Karpas-422 (cell line): Measurements from ENCODE around the gene CHDH. TPM values are rescaled to one million over a fixed set of nuclear protein-coding genes. Genes with fewer than 3 reads are reported as not detected.

Source experiments
- DNase-seq: peaks from one replicate; pipeline ENCODE4 v3.0.0-alpha.2; 2015
- H2AFZ ChIP-seq: fragments of 200-600 bp; sonication (generic); 2 replicates; pipeline ENCODE4 v1.6.1; 2014; ENCODE audit warnings: antibody characterized with exemption, low read length, mixed read lengths
- H3K27ac ChIP-seq: fragments of 200-600 bp; sonication (generic); 2 replicates; pipeline ENCODE4 v1.5.1; 2014; ENCODE audit warnings: mild to moderate bottlenecking, low read length, moderate library complexity
- H3K27me3 ChIP-seq: fragments of 200-600 bp; sonication (generic); 2 replicates; pipeline ENCODE4 v1.6.1; 2014; ENCODE audit warnings: low read length, mixed read lengths
- H3K36me3 ChIP-seq: fragments of 200-600 bp; sonication (generic); 2 replicates; pipeline ENCODE4 v1.6.1; 2014; ENCODE audit warnings: low read length, mixed read lengths; ENCODE audit not compliant: insufficient read depth
- H3K4me1 ChIP-seq: fragments of 200-600 bp; sonication (generic); 2 replicates; pipeline ENCODE4 v1.6.1; 2014; ENCODE audit warnings: mild to moderate bottlenecking, low read length, mixed read lengths
- H3K4me2 ChIP-seq: fragments of 200-600 bp; sonication (generic); 2 replicates; pipeline ENCODE4 v1.6.1; 2014; ENCODE audit warnings: low read length, low read depth, mild to moderate bottlenecking; ENCODE audit not compliant: poor library complexity, severe bottlenecking
- H3K4me3 ChIP-seq: fragments of 200-600 bp; sonication (generic); 2 replicates; pipeline ENCODE4 v1.5.1; 2014; ENCODE audit warnings: mild to moderate bottlenecking, antibody characterized with exemption, low read length, mixed read lengths
- H3K79me2 ChIP-seq: fragments of 200-600 bp; sonication (generic); 2 replicates; pipeline ENCODE4 v1.6.1; 2014; ENCODE audit warnings: mild to moderate bottlenecking, low read length, mixed read lengths
- H3K9ac ChIP-seq: fragments of 200-600 bp; sonication (generic); 2 replicates; pipeline ENCODE4 v1.6.0; 2014; ENCODE audit warnings: low read length
- H3K9me2 ChIP-seq: fragments of 200-600 bp; sonication (generic), shearing (Covaris generic); replicated peaks from 2 replicates; pipeline ENCODE4 v1.6.0; 2014; ENCODE audit warnings: mild to moderate bottlenecking, low read length, moderate library complexity; ENCODE audit not compliant: insufficient read depth
- H3K9me3 ChIP-seq: fragments of 300-700, 200-600 bp; sonication (generic); 2 replicates; pipeline ENCODE4 v1.6.1; 2014; ENCODE audit warnings: low read length, mixed read lengths
- H4K20me1 ChIP-seq: fragments of 200-600 bp; sonication (generic); 2 replicates; pipeline ENCODE4 v1.6.1; 2014; ENCODE audit warnings: mild to moderate bottlenecking, antibody characterized with exemption, low read length, low read depth; ENCODE audit not compliant: insufficient read depth
- total RNA-seq: library from RNA; depleted of rRNA; stranded (reverse); fragments of >200 nt; shearing (Covaris generic); gene quantifications from 2 replicates; pipeline ENCODE4 v1.2.3, GENCODE V29; 2014; ENCODE audit warnings: low replicate concordance

The CHDH gene
- total RNA-seq, 1 experiment from 2014 or later, result not detected

DNA sequence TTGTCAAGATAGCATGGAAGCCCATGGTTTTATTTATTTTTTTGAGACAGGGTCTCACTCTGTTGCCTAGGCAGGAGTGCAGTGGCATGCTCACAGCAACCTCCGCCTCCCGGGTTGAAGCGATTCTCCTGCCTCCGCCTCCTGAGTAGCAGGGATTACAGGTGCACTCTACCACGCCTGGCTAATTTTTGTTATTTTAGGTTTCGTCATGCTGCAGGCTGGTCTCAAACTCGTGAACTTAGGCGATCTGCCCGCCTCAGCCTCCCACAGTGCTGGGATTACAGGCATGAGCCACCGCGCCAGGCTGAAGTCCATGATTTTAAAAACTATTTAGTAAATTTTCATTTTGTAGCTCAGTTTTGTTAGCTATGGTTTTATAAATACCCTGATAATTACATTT, 38.4 kb upstream of the CHDH start:
- Histone ChIP-seq H3K9me2 (no peaks in the 10 kb centered on the region), H3K79me2 (peaks cover 49% of the 10 kb centered on the region), H3K4me1 (peaks cover 19% of the 10 kb centered on the region), H4K20me1 (no peaks in the 10 kb centered on the region), H3K4me2 (no peak overlapping the region), H3K27ac (no peak overlapping the region), H3K27me3 (no peaks in the 10 kb centered on the region), H3K9me3 (no peaks in the 10 kb centered on the region), H3K9ac (no peak overlapping the region), H3K4me3 (no peak overlapping the region), H3K36me3 (peaks cover 33% of the 10 kb centered on the region; the same call in 1 of the 2 replicates), H2AFZ (no peak overlapping the region)
- DNase-seq, result no peak

DNA sequence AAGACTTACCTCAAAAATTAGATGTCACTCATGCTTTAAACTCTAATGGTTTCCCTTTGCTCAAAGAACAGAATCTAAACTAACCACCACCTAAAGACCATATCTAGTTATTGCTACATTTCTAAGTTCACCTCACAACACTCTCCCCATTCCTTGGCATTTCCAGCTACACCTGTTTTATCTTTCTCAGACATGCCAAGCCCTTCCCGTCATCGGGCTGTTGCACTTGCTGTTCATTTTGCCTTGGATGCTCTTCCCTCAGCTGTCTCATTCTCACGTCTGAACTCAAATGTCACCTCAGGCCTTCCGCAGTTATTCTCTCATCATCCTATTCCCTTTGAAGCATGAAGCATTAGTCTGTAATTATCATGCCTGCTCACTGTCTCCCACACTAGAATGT, 36.8 kb upstream of the CHDH start:
- Histone ChIP-seq H3K4me3 (no peak overlapping the region), H3K27ac (no peak overlapping the region), H2AFZ (no peak overlapping the region), H4K20me1 (no peaks in the 10 kb centered on the region), H3K27me3 (no peaks in the 10 kb centered on the region), H3K4me1 (peaks cover 13% of the 10 kb centered on the region), H3K9ac (no peak overlapping the region), H3K9me2 (no peaks in the 10 kb centered on the region), H3K4me2 (no peak overlapping the region), H3K9me3 (no peaks in the 10 kb centered on the region), H3K79me2 (peaks cover 35% of the 10 kb centered on the region), H3K36me3 (peaks cover 40% of the 10 kb centered on the region; the same call in 1 of the 2 replicates)
- no peak for DNase-seq

DNA sequence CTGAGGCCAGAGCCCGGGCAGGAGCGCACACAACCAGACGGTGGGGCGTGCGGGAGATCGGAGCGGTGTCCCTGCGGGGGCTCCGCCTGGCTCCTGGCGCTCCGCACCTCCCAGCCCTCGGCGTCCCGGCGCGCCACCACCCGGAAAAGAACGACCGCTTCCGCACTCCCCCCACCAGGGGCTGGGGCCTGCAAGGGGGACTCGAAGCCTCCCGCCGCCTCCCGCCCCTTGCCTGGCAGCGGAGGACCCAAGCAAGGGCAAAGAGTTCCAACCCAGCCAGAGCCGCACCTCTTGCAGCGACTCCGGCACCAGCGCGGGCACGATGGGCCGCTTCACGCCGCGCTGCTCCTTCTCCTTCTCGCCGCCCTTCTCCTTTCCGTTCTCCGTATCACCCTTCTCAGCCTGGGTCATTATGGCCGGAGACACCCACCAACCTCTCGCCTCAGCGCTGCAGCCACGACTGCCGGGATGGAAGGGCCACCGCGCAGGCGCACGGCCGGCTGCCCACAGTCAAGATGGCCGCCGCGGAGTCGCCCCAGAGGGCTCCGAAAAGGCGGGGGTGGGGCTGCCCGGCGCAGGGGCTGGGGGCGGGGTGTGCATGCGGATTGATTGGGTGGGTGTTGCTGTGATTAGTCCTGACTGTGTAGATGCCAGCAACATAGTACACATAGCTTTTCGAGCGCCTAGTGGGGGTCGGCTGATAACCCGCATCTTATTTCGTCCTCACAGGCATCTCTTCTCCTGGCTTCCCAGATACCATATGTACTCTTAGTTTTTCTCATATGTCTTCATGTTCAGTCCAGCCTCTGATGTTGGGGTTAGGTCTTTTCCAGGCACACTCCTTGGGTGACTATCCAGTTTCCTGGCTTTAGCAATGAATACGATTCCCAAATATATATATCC, 35.7 kb upstream of the CHDH start, which contains the start of gene ACTR8:
ACTR8 (minus strand) TSS at position 462 of the 903 bp plus-strand sequence; CDS start at position 411, 51 bp downstream.
- peak within 1 kb of the TSS; percentile 89 for H3K9ac ChIP-seq
- no peaks in the 10 kb centered on the region for H4K20me1 ChIP-seq
- H3K27ac ChIP-seq, result peak within 1 kb of the TSS; percentile 65
- peak within 1 kb of the TSS; percentile 88 for H3K4me2 ChIP-seq
- no peaks in the 10 kb centered on the region for H3K9me2 ChIP-seq
- H3K4me3 ChIP-seq, result peak within 1 kb of the TSS; percentile 84
- peaks cover 42% of the 10 kb centered on the region; the same call in 1 of the 2 replicates for H3K36me3 ChIP-seq
- peaks cover 13% of the 10 kb centered on the region for H3K4me1 ChIP-seq
- H3K9me3 ChIP-seq, result no peaks in the 10 kb centered on the region
- H3K27me3 ChIP-seq, result no peaks in the 10 kb centered on the region
- peaks cover 26% of the 10 kb centered on the region for H3K79me2 ChIP-seq
- DNase-seq, result peak; percentile 94
- peak within 1 kb of the TSS; percentile 66 for H2AFZ ChIP-seq

DNA sequence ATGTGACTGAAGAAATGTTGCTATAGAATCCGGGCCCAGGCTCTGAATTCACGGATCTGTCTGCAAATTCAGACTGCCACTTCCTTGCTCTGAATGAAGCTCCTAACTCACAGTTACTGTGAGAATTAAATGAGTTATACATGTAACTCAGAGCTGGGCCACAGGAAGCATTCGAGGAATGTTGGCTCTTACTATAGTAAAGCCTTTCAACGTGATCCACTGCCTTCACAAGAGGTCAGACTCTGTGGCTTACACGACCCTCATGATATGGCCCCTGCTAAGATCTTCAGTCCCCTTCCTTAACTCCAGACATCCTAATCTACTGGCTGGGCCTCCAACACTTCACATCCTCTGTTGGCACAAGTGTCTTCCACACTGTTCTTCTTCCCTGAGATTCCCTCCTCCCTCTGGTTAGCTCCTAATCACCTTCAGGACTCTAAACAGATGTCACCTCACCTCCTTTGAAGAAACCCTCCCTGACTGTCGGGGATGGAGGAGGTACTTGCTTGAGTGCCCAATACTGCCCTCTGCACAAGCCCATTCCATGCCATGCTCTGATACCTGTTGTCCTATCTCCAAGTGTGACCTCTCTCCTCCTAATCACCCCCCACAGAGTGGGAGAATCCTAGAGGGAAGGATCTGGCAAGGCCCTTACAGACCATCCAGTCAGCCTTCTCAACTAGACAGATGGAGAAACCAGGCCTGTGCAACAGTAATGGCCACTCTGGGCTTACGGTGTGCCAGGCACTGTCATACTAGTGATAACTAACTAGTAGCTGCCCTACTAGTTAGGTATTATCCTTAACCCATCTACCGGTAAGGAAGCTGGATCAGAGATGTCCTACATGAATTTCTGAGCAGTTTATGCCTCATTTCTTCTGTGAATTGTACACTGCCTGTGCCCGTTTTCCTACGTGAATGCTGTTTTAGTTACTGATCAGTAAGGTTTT, 34.5 kb upstream of the CHDH start:
- Histone ChIP-seq H3K9ac (peak overlapping the region; percentile 89), H3K9me2 (no peaks in the 10 kb centered on the region), H3K4me2 (peak overlapping the region; percentile 88), H3K27ac (no peak overlapping the region), H3K79me2 (peaks cover 25% of the 10 kb centered on the region), H4K20me1 (no peaks in the 10 kb centered on the region), H3K4me3 (peak overlapping the region; percentile 84), H3K36me3 (peaks cover 46% of the 10 kb centered on the region), H2AFZ (no peak overlapping the region), H3K4me1 (peaks cover 13% of the 10 kb centered on the region), H3K9me3 (no peaks in the 10 kb centered on the region), H3K27me3 (no peaks in the 10 kb centered on the region)
- no peak for DNase-seq

DNA sequence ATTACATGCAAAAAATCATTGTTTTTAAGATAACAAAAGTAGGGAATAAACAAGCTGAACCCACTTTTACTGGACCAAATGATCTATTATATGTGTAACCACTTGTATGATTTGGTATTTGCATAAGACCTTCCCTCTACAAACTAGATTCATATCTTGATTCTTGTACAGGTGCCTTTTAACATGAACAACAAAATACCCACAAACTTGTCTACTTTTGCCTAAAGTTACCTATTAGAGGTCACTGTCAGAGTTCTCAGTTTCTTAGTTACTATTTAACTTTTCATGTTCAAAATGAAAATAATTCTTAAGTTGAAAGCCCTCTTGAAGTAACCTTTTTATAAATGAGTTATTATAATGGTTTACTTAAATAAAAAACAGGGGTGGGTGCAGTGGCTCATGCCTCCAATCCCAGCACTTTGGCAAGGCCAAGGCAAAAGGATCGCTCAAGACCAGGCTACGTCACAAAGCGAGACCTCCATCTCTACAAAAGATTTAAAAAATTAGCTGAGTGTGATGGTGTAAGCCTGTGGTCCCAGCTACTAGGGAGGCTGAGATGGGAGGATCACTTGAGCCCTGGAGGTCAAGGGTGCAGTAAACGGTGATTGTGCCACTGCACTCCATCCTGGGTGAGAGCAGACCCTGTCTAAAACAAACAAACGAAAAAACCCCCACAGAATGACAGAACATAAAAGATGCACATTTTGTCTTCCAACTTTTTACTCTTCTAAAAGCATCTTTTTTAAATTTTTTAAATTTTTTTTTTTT, 19.7 kb upstream of the CHDH start:
- Histone ChIP-seq H3K36me3 (peaks cover 53% of the 10 kb centered on the region; the same call in 1 of the 2 replicates), H3K79me2 (peaks cover 3% of the 10 kb centered on the region; the same call in 1 of the 2 replicates)

DNA sequence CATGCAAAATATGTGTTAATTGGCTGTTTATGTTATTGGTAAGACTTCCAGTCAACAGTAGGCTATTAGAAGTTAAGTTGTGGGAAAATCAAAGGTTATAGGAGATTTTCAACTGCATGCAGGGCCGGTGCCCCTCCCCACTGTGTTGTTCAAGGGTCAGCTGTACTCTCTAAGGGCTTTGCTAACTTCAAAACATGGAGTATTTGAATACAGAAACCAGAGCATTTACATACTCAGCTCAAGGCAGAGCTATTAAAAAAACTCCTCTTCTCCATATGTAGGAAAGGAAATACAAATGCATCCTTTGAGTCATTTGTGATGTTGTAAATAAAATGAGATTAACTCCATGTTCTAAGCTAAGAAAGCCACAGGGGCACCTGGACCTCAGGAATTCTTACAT, 16.9 kb upstream of the CHDH start:
- Histone ChIP-seq H3K27me3 (no peaks in the 10 kb centered on the region), H3K9me3 (no peaks in the 10 kb centered on the region), H4K20me1 (peaks cover 6% of the 10 kb centered on the region; the same call in 1 of the 2 replicates), H3K36me3 (peaks cover 36% of the 10 kb centered on the region; the same call in 1 of the 2 replicates), H3K9ac (no peak overlapping the region), H3K9me2 (no peaks in the 10 kb centered on the region), H2AFZ (no peak overlapping the region), H3K4me1 (peaks cover 10% of the 10 kb centered on the region), H3K27ac (no peak overlapping the region), H3K4me3 (no peak overlapping the region), H3K4me2 (no peak overlapping the region), H3K79me2 (peaks cover 3% of the 10 kb centered on the region; the same call in 1 of the 2 replicates)
- no peak for DNase-seq

More for the DNA sequence above, 19.7 kb upstream of the CHDH start:
- DNase-seq, result no peak
- Histone ChIP-seq H3K4me3 (no peak overlapping the region), H3K9ac (no peak overlapping the region), H3K9me3 (no peaks in the 10 kb centered on the region), H4K20me1 (peaks cover 9% of the 10 kb centered on the region; the same call in 1 of the 2 replicates), H2AFZ (no peak overlapping the region), H3K27ac (no peak overlapping the region), H3K9me2 (no peaks in the 10 kb centered on the region), H3K4me2 (no peak overlapping the region), H3K27me3 (no peaks in the 10 kb centered on the region), H3K4me1 (peaks cover 10% of the 10 kb centered on the region)

DNA sequence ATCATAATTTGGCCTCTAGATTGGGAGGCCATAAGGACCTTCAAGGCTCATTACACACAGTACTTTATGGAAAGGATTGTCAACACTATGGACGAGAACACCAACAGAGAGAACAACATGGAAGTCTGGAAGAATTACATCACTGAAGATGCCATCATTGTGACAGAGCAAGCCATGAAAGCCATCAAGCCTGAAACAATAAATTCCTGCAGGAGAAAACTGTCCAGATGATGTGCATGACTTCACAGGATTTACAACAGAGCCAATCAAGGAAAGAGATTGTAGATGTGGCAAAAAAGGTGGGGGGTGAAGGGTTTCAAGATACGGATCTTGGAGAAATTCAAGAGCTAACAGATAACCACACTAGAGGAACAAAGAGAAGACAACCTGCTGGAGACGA, 16.0 kb upstream of the CHDH start:
- peaks cover 6% of the 10 kb centered on the region; the same call in 1 of the 2 replicates for H4K20me1 ChIP-seq
- peaks cover 10% of the 10 kb centered on the region for H3K4me1 ChIP-seq
- H3K4me3 ChIP-seq, result no peak overlapping the region
- H3K79me2 ChIP-seq, result peaks cover 3% of the 10 kb centered on the region; the same call in 1 of the 2 replicates
- H2AFZ ChIP-seq, result no peak overlapping the region
- no peaks in the 10 kb centered on the region for H3K9me3 ChIP-seq
- H3K27ac ChIP-seq, result no peak overlapping the region
- H3K9ac ChIP-seq, result no peak overlapping the region
- no peak overlapping the region for H3K4me2 ChIP-seq
- no peak for DNase-seq
- no peaks in the 10 kb centered on the region for H3K27me3 ChIP-seq
- peaks cover 30% of the 10 kb centered on the region; the same call in 1 of the 2 replicates for H3K36me3 ChIP-seq
- no peaks in the 10 kb centered on the region for H3K9me2 ChIP-seq
